GM18499 (cell line): ENCODE results near the gene ALCAM.

Experiments
- ATAC-seq: cut with Tn5 transposase; IDR thresholded peaks from one replicate; pipeline ENCODE4 v1.9.1; 2021; ENCODE audit warnings: moderate number of reproducible peaks; ENCODE audit not compliant: insufficient read depth, unreplicated experiment

Gene ALCAM

GRCh38 chr3:105614288-105615030, 247.8 kb downstream of the ALCAM start:
- no peak for ATAC-seq

DNA sequence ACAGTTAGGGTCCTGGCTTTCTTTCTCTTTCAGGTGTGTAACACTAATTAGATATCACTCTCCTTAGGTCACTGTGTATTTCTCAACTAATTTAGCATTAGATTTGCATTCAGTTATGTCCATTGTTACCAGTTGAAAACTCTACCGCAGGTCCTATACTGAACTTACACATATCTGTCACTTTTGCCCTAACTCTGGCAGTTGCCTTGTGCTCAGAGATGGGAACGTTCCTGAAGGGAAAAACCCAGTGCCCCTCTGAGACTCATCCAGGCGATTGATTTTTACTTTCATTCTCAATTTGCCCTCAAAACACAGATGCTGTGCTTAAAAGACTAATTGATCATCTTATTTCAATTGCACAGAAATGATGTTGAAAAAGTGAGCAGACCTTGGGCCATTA, 249.1 kb downstream of the ALCAM start:
- ATAC-seq: no peak

DNA sequence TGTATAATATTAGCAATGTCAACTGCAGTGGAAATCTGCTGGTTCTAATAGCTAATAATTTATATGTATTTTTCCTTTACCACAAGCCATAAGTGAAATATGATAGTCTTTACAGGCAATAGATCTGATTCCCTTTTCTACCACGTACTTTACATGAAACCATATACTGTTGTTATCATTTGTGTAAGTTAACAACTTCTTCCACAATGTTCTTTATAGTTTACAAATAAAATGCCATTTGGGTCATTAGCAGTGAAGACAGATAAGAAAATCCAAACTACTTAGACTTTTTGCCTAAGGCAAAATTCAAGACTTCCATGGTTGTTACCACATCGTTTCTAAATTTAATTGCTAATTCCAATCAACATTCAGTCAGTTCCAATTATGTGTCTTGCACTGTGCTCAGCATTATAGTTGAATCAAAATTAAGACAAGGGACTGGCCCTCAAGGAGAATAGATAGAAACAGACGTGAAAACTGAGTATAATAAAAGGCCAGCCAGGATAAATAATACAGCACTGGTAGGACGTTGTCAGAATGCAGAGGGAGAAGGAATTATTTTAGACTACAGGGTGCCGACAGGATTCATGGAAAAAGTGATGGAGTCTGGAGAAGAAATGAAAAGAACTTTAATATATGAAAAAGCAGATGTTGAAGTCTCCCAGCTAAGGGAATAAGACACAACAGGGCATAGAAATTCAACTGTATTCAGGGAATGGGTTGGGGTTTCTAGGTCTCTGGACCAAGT, 249.8 kb downstream of the ALCAM start:
- no peak for ATAC-seq

- ATAC-seq: no peak
Measured at GRCh38 chr3:105618556-105618955, 251.8 kb downstream of the ALCAM start.

- ATAC-seq: no peak
Measured at GRCh38 chr3:105619651-105620050, 252.9 kb downstream of the ALCAM start.

DNA sequence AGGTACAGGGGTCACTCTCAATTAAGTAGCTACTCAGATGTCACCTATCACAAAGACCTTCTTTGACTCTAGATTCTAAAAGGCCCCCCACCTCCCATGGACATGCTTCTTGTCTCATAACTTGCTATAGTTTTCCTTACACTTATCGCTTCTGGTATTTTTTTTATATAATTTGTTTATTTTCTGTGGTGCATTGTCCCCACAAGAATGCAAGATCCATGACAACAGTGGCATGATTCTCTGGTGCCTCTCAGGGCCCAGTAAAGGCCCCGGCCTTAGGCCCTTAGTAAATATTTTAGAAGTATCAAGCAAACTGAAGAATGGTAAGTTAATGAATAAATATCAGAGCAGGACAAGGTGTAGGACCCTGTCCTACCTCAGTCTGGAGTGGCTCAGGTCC, 253.5 kb downstream of the ALCAM start:
- no peak for ATAC-seq

- ATAC-seq: no peak
Measured at GRCh38 chr3:105622169-105622568, 255.5 kb downstream of the ALCAM start.
